HG02970 (cell line): ENCODE data around the gene HOPX.
"Not testable (repeated sequence)": the region's sequence is repeated elsewhere in the genome, so short reads cannot be mapped to it uniquely, and the experiment has no call there.

Experiments
- ATAC-seq: cut with Tn5 transposase; IDR thresholded peaks from one replicate; pipeline ENCODE4 v1.9.1; 2021; ENCODE audit warnings: mild to moderate bottlenecking, moderate library complexity, moderate number of reproducible peaks; ENCODE audit not compliant: unreplicated experiment, low FRiP score

The HOPX gene

GRCh38 chr4:56689201-56689969, 8.3 kb upstream of the HOPX start:
- ATAC-seq, result no peak

- ATAC-seq, result no peak
Measured at GRCh38 chr4:56688094-56688647, 7.1 kb upstream of the HOPX start.

- no peak for ATAC-seq
Measured at GRCh38 chr4:56686537-56687231, 5.6 kb upstream of the HOPX start.

- no peak for ATAC-seq
Measured at GRCh38 chr4:56684320-56685050, 3.4 kb upstream of the HOPX start.

GRCh38 chr4:56683455-56683854, 2.4 kb upstream of the HOPX start:
- no peak for ATAC-seq

- no peak for ATAC-seq
Measured at GRCh38 chr4:56681853-56682525, 893 bp upstream of the HOPX start.

- no peak for ATAC-seq
Measured at GRCh38 chr4:56680266-56680665, 830 bp downstream of the HOPX start.

- ATAC-seq, result no peak
Measured at GRCh38 chr4:56677711-56678110, 3.4 kb downstream of the HOPX start.

GRCh38 chr4:56674984-56675383, 6.1 kb downstream of the HOPX start:
- no peak for ATAC-seq

- ATAC-seq, result no peak
Measured at GRCh38 chr4:56671860-56672259, 9.2 kb downstream of the HOPX start.

- ATAC-seq, result no peak
Measured at GRCh38 chr4:56671373-56671772, 9.7 kb downstream of the HOPX start.

GRCh38 chr4:56668267-56668666, 12.8 kb downstream of the HOPX start:
- no peak for ATAC-seq

GRCh38 chr4:56667396-56667795, 13.7 kb downstream of the HOPX start:
- not testable (repeated sequence) for ATAC-seq

- no peak for ATAC-seq
Measured at GRCh38 chr4:56666279-56666678, 14.8 kb downstream of the HOPX start.

- no peak for ATAC-seq
Measured at GRCh38 chr4:56665781-56666180, 15.3 kb downstream of the HOPX start.

- no peak for ATAC-seq
Measured at GRCh38 chr4:56662782-56663468, 18.2 kb downstream of the HOPX start.

- no peak for ATAC-seq
Measured at GRCh38 chr4:56659946-56660345, 21.1 kb downstream of the HOPX start.

GRCh38 chr4:56658528-56658927, 22.6 kb downstream of the HOPX start:
- no peak for ATAC-seq

- ATAC-seq, result no peak
Measured at GRCh38 chr4:56657818-56658217, 23.3 kb downstream of the HOPX start.

- ATAC-seq, result no peak
Measured at GRCh38 chr4:56657128-56657527, 24.0 kb downstream of the HOPX start.
